Measurements from ENCODE around the gene C2orf76.

DNA sequence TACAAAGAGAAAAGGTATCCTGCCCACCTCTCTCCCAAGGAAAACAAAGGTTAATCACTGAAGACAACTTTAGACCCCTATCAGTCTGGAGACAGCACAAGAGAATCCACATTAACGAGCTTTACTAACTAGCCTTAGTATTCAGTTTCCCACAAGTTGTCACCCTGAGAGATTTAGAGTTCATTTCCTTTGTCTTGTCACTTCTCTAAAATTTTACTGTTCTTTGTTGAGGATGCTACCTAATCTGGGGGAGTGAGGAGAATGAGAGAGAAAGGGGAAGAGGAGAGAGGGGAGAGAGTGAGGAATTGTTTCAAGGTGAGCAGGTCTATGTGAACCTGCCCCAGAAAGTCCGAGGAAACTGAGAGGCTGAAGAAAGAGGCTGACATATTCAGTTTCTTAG, 28.4 kb downstream of the C2orf76 start:
- TF ChIP-seq, protein P1, sequence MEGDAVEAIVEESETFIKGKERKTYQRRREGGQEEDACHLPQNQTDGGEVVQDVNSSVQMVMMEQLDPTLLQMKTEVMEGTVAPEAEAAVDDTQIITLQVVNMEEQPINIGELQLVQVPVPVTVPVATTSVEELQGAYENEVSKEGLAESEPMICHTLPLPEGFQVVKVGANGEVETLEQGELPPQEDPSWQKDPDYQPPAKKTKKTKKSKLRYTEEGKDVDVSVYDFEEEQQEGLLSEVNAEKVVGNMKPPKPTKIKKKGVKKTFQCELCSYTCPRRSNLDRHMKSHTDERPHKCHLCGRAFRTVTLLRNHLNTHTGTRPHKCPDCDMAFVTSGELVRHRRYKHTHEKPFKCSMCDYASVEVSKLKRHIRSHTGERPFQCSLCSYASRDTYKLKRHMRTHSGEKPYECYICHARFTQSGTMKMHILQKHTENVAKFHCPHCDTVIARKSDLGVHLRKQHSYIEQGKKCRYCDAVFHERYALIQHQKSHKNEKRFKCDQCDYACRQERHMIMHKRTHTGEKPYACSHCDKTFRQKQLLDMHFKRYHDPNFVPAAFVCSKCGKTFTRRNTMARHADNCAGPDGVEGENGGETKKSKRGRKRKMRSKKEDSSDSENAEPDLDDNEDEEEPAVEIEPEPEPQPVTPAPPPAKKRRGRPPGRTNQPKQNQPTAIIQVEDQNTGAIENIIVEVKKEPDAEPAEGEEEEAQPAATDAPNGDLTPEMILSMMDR (conservative IDR thresholded peaks at IDR 0.05): no peak
- no peak for TF ChIP-seq ZFX (IDR thresholded peaks at IDR 0.05)

Data from C4-2B (cell line).